ENCODE results near the gene IL15RA.
A peak's percentile ranks its signal among the peaks of the same experiment; 100 is the strongest.
"Not testable (repeated sequence)": the region's sequence is repeated elsewhere in the genome, so short reads cannot be mapped to it uniquely, and the experiment has no call there.

IL15RA gene

DNA sequence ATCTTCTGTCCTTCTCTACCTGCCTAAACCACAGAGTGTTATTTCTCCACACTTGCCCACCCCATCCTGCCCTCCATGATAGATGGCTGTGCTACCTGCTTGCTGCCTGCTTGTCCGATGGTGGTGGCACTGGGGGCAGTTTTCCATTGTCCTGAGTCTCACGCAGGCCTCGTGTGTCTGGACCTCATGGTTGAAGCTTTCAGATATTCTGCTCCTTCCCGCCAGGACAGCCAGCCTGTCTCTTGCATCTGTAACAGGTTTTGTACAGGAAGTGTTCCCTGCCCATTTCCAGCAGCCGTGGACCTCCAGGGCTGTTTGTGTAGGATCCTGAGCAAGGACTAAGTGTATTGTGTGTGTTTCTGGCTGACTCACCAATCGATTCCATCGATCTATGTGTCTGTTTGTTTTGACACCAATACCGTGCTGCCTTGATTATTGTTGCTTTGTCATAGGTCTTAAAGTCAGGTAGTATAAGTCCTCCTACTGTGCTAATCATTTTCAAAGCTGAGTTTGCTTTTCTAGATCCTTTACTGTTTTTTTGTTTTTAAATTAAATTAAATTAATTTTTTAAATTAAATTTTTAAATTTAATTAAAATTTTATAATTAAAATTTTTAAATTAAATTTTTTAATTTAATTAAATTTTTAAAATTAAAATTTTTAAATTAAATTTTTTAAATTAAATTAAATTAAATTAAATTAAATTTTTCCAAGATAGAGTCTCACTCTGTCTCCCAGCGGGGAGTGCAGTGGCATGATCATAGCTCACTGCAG lies 8.5 kb downstream of the IL15RA start:
- peak; percentile 13 for DNase-seq

DNA sequence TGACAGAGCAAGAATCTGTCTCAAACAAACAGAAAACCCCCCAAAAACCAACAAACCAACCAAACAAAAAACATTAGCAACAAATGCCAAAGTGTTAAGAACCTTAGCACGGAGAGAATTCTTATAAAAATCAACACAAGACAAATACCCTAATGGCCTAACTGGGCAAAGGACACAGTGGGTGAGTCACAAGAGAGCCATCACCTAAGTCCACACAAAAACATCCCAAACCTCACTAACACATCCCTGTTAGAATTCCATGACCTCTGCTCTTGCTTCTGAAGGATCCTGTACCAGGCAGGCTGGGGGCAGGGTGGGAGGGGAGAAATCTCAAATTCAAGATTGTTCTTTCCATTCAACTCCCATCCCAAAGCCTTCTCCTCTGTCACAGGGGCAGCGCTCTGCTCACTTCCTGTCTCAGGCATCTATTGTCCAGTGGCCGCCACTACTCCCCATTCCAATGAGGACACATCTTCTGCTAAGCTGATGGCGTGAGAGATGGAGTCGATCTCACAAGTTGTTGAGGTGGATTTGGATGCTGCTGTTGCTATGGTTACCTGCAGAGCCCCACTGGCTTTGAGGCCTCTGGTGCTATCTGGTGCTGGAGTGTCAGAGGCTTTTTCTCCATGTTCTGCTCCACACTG lies 9.2 kb downstream of the IL15RA start:
- no peak for DNase-seq

DNA sequence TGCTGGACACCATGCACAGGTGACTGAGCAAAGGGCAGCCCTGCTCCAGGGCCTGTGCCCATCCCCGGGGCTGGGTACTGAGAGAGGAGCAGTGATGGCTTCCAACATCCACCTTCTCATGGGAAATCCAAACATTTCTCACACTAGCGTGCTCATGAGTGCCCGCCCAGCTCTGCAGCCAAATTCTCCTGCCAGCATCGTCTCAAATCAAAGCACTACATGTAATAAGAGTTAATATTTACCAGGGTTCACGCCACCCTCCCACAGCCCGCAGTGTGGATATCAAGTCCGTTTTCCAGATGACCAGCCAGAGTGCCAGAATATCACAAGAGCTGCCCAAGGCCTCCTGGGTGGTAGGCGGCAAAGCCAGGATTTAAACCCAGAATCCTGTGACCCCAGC lies 12.1 kb downstream of the IL15RA start:
- no peak for DNase-seq

DNA sequence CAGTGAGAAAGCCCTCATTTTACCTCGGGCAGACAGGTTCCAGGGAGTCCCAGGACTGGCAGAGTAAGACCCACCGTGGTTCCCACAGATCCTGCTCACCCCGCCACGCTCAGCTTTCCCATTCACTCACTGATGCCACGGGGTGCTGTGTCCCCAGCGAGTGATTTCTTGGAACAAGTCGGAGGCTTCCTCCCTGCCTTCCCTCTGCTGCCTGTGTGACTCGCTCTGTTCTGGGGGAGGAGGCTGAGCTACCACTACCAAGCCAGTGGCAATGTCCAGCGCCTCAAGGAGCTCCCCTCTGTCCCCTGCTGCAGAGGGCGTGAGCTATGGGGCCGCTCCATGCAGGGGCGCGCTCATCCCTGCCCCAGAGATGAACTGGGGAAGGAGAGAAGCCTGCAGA lies 12.6 kb downstream of the IL15RA start:
- no peak for DNase-seq

DNA sequence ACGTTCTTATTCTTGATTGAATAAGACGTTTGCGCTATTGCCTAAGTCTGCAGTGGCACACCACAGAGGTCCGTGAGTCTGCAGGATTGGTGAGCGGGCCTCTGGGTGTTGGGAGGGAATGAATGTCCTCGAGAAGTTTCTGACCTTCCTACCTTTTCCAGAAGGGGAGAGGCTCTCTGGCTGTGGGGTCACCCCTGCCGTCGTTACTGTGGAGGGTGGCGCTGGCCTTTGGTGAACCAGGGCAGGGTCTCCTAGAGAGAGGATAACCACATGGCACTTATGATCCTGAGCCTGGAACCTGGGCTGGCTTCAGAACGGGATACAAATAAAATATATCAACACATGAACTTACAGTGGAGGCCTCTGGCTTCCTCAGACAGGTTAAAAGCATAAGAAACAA lies 13.8 kb downstream of the IL15RA start:
- no peak for DNase-seq

DNA sequence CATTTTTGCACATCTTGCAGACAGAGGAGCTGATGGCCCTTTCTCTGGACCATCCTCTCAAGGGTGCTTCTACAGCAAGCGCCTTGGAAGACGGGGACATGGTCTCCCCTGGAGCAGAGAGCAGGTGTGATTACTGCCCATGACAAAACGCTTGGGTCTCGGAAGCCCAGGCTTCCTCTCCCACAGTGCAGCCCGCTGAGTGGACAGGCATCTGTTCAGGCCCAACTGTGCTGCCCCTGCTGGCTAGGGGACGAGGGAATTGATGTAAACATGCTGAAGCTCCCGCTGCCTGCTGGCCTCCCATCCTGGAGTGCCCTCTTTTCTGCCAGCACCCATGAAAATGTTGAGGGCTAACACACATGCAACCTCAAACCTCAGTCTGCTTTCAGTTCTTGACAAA lies 14.3 kb downstream of the IL15RA start:
- DNase-seq, result no peak

DNA sequence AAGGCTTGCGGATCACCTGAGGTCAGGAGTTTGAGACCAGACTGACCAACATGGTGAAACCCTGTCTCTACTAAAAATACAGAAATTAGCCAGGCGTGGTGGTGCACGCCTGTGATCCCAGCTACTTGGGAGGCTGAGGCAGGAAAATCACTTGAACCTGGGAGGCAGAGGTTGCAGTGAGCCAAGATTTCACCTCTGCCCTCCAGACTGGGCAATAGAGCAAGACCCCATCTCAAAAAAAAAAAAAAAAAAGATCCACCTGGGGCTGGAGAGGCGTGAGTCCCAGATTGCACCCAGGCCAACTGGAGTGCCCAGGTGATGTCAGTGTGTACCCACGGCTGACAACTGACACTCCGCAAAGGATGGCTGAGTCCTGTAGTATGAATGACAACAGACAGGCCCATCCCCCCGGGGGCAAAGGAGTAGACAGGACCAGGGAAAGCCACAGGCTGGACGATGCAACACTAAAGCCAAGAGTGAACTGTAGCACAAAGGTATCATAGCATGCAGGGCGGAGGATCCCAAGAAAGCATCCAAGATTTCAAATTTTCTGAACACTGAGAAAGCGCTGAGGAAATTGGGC lies 14.9 kb downstream of the IL15RA start:
- DNase-seq, result not testable (repeated sequence)

DNA sequence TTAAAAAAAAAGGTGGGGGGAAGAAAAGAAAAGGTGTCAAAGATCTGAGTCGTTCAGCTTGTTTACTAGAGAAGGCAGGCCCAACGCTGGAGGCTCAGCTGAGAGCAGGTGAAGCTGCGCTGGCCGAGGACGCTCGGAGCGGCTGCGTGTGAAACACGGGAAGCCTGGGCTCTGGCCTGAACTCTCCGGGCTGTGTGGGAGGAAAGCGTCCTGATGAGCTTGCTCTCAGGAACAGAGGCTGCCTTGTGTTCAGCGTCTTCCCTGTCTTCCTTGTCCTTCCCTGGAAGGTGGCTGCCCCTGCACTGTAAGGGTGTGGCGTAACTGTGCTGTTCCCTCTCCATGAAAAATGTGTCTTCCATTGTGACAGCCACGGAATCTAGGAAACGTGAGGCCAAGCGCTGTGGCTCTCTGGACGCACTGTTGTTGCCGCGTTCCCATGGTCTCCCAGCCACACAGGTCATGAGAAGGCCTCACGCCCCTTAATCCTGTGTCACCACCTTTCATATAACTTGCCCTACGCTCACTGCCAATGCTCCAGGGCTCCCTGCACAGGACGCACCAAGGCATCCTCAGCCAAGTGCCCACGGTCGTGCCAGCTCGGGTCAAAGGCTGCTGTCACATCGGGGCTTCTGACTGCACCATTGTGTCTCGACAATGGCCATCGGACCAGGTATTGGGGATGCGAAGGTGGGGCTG lies 15.8 kb downstream of the IL15RA start:
- no peak for DNase-seq

DNA sequence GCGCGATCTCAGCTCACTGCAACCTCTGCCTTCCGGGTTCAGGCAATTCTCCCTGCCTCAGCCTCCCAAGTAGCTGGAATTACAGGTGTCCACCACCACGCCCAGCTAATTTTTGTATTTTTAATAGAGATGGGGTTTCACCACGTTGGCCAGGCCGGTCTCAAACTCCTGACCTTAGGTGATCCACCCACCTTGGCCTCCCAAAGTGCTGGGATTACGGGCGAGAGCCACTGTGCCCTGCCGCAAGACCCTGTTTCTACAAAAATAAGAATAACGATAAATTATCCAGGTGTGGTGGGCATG lies 16.4 kb downstream of the IL15RA start:
- not testable (repeated sequence) for DNase-seq

DNA sequence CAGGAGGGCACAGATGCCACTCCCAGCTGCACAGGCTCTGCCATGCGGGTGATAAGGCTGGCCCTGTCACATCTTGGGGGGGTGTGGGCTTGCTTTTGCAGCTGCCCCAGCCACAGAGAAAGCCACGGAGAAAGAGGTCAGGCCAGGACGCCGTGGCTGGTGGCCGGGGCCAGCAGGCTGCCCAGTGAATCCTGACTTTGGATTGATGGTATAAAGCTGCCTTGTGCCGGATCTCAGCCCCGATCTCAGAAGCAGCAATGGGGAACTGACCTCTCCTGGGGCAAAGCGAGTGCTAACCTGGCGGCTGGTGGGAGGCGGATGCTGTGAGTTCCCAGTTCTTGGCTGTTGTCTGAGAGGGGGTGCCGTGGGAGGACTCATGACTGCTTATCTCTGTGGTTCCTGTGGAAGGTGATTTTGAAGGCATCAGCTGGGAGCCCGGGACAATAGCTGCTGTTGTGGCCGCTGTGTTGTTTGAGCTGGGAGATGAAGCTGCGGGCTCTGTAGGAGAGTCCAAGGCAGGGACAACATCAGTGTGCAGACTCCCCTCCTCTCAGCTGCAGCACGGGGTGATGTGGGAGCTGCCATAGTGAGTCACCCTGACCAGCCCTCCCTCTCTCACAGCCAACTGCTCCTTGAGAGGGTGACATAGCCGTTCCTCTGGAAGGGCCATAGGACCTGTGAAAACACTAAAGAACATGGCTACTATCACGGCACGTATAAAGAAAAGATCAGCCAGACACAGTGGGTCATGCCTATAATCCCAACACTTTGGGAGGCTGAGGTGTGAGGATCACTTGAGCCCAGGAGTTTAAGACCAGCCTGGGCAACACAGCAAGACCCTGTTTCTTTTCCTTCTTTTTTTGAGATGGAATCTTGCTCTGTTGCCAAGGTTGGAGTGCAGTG lies 17.0 kb downstream of the IL15RA start:
- no peak for DNase-seq

DNA sequence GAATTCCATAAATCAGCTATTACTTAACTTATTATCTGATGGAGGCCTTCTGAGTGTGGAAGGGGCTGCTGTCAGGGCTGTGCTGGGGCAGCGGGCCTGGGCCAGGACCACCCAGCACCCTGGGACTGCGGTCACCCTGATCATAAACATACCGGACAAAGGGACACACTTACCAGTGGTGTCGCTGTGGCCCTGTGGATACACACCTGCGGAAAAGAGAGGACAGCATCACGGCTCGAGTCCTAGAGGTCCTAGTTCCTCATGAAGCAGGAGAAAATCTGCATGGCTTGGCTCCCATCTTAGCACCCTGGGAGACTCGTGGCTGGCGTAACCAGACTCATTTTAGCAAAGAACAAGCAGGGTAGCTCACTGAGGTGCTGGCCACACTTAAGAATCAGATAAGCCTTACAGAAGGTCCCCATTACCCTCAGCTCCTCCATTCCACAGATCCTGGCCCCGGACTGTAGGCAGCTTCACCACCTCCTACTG lies 17.7 kb downstream of the IL15RA start:
- DNase-seq, result peak; percentile 13

DNA sequence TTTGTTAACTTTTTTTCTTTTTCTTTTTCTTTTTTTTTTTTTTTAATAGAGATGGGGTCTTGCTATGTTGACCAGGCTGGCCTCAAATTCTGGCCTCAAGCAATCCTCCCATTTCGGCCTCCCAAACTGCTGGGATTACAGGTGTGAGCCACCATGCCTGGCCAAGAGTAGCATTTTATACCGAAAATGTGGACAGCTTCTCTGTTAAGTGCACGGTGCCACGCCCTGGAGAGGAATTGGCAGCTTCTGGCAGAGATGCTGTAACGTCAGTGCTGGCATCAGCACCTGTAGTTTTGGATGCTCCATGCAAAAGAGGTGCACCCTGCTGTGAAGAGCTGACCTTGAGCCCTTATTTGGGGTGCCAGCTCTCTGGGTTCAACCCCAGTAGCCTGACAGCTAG lies 18.2 kb downstream of the IL15RA start:
- DNase-seq, result no peak

DNA sequence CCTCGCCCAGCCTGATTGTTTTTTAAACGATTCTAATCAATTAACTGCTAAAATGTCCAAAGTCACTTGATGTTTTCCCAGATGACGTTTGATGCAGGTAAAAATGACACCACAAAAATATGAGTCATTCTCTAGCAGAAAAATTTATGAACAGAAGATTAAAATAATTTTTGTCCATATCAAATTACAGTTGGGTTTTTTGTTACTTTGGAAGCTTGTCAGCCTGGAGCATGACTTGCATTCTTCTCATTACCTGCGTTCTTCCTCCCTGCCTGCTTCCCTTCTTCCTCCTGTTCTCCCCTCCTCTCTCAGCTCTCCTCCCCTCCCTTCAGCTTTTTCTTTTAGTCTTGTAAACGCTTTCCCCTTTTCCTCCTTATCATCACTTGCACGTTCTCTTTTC lies 18.7 kb downstream of the IL15RA start:
- no peak for DNase-seq

DNA sequence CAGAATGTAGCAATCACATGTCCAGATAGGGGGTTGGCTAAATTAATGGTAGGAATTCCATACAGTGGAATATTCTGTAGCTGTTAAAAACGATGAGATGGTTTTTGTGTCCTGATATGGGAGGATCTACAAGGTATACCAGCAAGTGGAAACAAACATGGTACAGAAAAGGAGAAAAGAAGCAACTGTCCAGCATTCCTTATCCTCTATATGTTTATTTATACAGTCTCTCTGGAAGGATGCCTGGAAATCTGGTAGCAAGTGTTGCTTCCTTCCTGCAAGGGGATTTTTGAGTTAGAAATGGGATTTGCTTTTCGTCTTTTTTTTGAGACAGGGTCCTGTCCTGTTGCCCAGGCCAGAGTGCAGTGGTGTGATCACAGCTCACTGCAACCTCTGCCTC lies 19.3 kb downstream of the IL15RA start:
- DNase-seq, result no peak

DNA sequence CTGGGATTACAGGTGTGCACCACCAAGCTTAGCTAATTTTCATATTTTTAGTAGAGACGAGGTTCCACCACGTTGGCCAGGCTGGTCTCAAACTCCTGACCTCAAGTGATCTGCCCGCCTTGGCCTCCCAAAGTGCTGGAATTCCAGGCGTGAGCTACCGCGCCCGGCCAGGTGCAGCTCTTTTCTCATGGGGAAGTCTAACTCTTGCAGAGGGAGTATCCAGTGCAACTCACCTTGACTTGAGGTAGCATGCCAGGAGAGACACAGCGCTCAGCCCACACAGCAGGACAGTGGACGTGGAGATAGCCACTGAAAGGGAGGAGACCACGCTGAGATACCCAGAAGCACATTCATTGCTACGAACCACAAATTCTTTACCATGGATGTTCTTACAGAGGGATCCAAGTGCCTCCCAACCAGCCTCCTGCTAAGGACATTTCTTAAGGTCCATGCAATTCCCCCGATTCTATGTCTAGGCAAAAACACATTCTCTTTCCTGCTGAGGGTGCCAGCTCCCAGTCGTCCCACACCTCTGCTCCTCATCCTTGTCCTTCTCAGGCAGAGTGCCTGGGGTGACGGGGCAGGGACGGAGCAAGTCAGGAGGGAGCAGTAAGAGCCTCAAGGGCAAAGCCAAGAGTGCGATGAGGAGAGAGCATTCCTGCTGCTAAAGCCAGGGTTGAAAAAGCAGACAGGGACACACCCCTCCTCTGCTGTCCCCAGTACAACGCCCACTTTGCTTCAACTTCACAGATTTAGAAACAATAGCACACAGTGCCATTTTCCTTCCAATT lies 21.0 kb downstream of the IL15RA start:
- no peak for DNase-seq

DNA sequence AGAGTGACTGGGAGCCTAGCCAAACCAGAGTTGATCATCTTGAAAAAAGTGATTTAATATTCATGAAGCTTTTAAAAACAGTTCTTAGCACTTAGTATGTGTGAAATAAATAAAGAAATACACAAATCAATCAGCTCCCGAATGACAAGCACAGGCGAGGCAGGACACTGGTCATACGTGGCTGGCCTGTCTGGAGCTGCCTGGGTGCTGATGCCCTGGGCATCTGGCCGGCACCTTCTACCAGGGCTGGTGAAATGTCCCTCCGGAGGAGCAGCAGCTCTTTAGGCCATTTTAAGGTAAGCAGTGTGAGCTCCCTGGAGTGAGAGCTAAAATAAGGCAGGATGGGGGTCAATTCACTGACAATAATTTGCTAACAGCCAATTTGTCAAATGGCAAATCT lies 23.7 kb downstream of the IL15RA start:
- no peak for DNase-seq

DNA sequence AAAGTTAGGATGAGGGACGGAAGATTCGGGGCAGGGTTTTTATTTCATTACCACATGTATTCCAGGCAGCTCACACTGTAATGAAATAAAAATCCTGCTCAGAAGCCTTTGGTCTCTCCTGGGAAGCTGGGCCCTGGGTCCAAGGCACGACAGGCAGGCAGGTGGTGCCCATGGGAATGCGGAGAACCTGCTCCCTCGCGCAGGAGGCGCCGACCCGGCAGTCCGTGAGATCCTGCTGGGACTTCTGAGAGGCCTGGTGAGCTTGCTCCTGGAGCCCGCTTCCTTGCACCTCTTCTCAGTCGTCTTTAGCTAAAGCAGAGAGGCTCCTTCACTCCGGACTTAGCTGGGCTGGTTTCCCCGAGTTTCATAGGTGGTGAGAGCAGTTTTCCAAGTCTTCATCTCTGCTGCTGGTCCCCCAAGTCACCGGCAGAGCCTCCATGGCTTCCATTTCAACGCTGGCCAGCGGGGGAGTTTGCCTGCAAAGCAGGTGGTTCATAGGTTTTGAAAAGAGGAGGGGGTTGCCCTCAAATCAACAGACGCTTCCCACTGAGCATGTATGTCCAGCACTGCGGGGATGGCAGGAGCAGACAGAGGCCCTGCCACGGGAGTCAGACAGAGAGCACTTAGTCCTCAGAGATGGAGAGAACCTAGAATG lies 24.5 kb downstream of the IL15RA start:
- no peak for DNase-seq

DNA sequence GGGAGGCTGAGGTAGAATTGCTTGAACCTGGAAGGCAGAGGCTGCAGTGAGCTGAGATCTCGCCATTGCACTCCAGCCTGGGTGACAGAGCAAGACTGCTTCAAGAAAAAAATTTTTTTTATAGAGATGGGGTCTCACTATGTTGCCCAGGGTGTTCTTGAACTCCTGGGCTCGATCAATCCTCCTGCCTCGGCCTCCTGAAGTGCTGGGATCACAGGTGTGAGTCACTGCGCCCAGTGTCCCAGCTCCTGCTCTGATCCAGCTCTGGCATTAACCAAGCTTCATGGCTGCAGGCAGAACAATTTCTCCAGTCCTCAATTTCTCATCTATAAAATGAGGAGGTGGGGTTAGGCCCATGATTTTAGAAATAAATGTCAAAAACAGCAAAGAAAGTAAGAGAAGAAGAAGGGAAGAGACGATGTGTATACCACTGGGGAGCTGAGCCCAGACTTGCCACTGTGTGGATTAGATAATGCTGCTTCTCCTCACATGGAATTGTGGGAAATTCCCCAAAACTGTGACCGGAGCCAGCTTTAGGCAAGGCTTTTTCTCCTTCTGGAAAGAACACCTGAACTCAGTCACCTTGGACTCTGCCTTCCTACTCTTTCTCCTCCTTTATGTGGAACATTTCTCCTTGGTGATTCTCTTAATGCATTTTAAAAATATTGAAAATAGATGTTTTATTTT lies 25.5 kb downstream of the IL15RA start:
- DNase-seq, result no peak

DNA sequence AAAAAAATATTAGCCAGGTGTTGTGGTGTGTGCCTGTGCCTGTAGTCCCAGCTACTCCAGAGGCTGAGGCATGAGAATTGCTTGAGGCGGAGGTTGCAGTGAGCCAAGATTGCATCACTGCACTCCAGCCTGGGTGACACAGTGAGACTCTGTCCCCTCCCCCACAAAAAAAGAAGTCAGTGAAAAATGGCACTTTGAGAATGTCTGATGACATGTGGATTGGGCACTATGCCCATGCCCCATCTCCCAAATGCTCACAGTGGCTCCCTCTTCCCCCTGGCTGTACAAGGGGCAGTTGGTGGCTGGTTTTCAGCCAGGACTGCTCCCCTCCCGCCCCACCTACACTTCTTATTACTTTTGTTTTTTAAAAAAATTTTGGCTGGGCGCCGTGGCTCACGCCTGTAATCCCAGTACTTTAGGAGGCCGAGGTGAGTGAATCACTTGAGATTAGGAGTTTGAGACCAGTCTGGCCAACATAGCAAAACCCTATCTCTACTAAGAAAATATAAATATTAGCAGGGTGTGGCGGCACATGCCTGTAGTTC lies 26.1 kb downstream of the IL15RA start:
- no peak for DNase-seq

DNA sequence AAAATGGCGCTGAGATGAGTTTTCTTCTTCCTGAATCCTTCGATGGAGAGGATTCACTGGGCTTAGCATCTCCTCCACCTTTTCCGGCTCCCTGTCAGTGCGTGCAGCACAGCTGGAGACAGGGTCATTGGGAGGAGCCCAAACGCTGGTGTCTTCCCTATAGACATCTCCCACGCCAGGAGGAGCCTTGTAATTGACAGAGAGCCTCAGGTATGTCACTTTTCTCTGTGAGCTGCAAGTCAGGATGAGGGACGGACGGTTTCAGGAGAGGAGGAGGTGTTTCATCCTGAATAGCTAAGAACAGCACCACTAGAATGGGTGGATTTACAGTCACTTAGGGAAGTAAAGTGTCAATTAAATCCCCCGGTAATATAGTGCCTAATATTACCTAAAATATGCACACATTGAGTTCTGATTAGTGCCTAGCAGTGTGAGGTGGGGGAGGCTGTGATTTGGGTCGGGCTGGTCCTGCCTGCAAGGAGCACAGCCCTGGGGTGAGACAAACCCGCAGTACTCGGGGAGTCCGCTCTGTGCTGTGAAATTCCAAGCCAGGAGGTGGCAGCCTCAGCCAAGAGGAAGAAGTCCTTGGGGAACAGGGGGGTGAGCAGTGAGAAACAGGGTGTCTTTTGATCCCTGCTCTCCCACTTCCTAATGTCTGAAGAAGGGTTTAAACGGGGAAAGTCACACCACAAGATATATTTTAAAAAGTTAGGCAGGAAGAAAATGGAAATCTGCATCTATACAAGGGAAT lies 28.2 kb downstream of the IL15RA start:
- peak; percentile 52 for DNase-seq
